Activated CD4-positive, alpha-beta T cell treated with anti-CD3 and anti-CD28 coated beads, Interleukin-2, amount 50 U/mL, for 24 hours (primary cell): ENCODE results near the gene LRRC10B.
A peak's percentile ranks its signal among the peaks of the same experiment; 100 is the strongest.
"Not testable (repeated sequence)": the region's sequence is repeated elsewhere in the genome, so short reads cannot be mapped to it uniquely, and the experiment has no call there.

Source experiments
- DNase-seq, 2 donors: peaks; one replicate each; pipeline ENCODE4 v3.0.0-alpha.2; 2020; ENCODE audit warnings: low read depth in 1 of 2, low spot score in 1 of 2

LRRC10B gene

GRCh38 chr11:61507962-61508861, at the start of gene LRRC10B:
Gene LRRC10B, plus strand, starts transcription at chr11:61508749. Its CDS starts 250 bp downstream, at chr11:61508999.
- DNase-seq: peak in 1 of 2 donors; percentile 10

GRCh38 chr11:61460474-61460881, 48.1 kb upstream of the LRRC10B start:
- no peak for DNase-seq

DNA sequence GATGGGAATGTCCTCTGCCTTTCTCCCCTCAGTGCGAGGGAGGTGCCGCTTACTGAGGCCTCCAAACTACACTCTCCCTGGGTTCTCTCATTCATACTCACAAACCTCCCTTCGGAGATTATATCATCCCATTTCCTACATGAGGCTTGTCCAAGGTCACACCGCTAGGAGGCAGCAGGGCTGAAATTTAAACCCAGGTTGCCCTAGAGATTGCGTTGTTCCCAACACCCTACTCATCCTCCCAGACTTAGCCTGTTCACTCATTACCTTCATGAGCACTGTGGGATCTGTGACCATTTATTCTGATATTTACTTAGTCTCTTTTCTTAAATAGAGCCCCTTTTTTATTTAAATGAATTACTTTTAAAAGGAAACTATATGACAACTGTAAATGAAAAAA, 47.6 kb upstream of the LRRC10B start:
- DNase-seq: no peak

- not testable (repeated sequence) for DNase-seq
Measured at GRCh38 chr11:61467602-61468001, 40.9 kb upstream of the LRRC10B start.

- no peak for DNase-seq
Measured at GRCh38 chr11:61468002-61468401, 40.5 kb upstream of the LRRC10B start.

- no peak for DNase-seq
Measured at GRCh38 chr11:61472282-61472681, 36.3 kb upstream of the LRRC10B start.

GRCh38 chr11:61472868-61473267, 35.7 kb upstream of the LRRC10B start:
- DNase-seq: no peak

- no peak for DNase-seq
Measured at GRCh38 chr11:61473370-61474012, 35.1 kb upstream of the LRRC10B start.

DNA sequence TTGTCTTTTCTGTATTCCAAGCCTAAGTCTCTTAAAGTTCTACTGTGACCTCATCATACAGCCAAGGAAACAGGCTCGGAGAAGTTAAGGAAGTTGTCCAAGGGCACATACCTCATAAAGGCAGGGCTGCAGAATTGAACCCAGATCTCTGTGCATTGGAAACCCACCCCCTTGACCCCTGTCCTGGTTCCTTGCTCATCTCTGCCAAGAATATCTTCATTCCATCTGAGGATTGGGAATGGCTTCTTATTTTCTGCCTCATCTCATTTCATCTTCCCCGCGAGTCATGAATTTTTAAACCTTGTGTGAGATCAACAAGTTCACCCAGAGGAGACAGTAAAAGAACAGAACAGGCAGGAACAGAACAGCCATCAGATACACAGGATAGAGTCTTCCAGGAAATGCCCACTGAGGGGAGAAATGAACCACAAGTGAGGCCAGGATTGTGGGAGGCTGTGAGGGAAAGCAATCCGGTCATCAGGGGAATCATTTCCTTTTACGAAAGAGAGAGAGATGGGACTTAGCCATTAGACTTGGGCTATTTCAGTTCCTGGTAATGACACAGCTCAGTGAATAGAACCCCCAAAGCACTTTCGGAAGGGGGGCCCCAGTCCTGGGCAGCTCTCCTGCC, 34.4 kb upstream of the LRRC10B start:
- no peak for DNase-seq

- no peak for DNase-seq
Measured at GRCh38 chr11:61475433-61475832, 33.1 kb upstream of the LRRC10B start.

DNA sequence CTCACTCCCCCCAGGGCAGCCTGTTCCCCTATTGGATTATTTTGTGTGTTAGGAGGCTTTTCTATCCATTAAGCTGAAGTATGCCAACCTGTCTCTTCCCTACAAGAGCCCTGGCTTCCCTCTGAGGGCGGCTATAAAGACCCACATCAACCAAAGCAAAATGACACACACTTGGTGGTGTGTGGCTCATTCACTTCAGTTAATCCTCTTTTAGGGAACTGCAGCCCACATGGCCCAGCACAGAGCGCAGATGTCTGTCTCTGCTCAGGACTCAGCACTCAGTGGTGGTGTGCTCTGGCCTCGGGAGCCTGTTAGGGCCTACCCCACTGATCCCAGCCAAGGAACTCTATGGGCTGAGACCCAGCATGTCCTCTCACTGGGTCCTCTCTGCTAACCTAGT, 32.2 kb upstream of the LRRC10B start:
- no peak for DNase-seq

- DNase-seq: no peak
Measured at GRCh38 chr11:61477126-61477525, 31.4 kb upstream of the LRRC10B start.

DNA sequence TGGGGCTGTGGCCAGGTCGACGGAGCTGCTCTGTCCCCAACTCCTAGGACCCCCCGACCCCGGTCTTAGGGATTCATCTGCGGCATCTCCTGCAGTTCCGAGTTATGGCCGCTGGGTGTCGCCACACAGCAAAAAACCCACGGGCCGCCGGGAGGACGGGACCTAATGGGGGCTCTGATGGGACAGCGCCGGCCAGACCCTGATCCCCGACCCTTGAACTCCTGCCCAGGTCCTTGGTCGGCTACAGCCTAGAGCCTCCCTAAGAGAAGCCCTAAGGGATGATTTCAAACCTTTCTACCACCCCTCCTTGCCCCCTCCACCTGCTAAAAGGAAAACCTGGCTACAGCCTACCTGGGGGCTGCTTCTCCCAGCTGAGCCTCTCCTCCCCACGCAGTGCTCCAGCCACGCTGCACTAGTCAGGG, 30.8 kb upstream of the LRRC10B start:
- peak; percentile 27 to 39 for DNase-seq

GRCh38 chr11:61479360-61480058, 29.0 kb upstream of the LRRC10B start:
- DNase-seq: not testable (repeated sequence)

DNA sequence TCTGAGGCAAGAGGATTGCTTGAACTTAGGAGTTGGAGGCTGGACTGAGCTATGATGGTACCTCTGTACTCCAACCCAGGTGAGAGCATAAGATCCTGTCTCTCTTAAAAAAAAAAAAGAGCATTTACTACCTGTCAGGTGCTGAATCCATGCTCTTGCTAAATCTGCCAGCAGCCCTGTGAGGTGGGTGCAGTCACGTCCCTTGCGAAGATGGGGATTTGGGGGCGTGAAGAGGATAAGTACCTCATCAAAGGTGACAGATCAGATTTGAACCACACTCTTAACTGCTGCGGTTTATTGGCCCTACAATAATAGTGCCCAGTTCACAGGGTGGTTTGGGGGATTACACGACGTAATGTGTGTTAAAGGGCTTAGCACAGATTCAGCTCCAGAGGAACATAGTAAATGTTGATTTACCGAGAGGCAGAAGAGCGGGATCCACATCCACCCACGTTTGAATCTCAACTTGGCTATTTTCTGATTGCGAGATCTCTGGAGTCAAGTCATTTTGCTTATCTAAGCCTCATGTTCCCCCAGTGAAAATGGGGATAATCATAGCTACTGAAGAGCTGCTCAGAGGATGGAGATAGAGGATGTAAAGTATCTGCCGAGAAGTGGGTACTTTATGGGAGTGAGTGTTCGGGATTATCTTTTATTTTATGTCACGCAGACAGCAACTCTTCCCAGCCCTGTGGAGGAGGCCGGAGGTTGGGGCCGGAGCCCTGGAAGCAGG, 28.1 kb upstream of the LRRC10B start:
- DNase-seq: no peak

- DNase-seq: no peak
Measured at GRCh38 chr11:61480994-61481335, 27.6 kb upstream of the LRRC10B start.

- no peak for DNase-seq
Measured at GRCh38 chr11:61481806-61482205, 26.7 kb upstream of the LRRC10B start.

DNA sequence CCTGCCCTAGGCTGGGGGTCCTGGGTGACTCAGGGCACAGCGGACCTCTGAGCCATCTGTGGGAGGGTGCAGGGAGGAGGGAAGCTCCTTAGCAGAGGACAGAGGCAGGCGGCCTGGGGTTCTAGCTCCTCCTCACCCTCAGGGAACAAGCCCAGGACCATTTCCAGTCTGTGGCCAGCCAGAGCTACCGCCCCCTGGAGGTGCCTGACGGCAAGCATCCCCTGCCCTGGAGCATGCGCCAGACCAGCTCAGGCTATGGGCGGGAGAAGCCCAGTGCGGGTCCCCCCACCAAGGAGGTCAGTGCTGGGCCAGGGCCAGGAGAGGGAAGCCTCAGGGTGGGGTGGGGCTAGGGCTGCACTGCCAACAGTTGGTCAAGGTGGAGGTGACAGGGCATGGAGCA, 26.0 kb upstream of the LRRC10B start:
- DNase-seq: no peak

DNA sequence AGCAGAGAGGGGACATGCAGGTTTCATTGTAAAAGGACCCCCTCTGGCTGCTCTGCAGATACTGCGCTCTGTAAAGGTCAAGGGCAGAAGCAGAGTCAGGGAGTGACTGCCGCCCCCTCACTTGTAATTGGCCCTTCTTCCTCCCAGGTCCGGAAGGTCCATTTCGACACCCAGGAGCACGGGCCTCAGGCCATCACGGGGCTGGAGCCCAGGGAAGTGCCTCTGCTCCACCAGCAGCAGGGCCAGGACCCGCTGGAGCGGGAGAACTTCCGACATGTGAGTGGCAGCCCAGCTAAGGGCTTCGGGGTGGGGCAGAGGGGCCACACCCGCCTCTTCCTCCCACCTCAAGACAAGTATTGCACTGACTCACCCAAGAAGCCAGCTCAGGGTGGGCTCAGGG, 24.0 kb upstream of the LRRC10B start:
- DNase-seq: no peak

DNA sequence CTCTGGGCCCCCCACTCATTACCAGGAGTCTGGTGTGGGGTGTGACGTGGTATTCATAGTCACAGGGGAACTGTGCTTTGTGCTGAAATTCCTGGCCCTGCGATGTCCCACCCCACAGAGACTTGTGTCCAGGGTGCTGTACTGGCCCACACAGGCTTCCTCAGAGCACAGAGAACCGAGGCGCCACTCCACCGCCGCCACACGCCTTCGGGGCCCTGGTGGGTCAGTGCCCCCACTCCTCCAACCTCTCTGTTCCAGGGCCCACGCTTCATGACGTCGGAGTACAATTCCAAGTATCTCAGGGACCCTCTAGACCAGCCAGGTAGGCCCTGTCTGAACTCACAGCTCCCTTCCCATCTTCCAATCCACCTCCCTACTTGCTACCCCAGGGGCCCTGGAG, 23.5 kb upstream of the LRRC10B start:
- no peak for DNase-seq
